ENCODE data around the gene SPOCD1.

- TF ChIP-seq FOXM1 (IDR thresholded peaks at IDR 0.05; ENCODE audit: borderline replicate concordance, low read depth) (no peak), REST (IDR thresholded peaks at IDR 0.05; ENCODE audit: low read depth) (no peak), ZBTB7A (IDR thresholded peaks at IDR 0.05; ENCODE audit: low read depth) (no peak), EGR1 (IDR thresholded peaks at IDR 0.05) (no peak), YY1 (IDR thresholded peaks at IDR 0.05; ENCODE audit: low read depth) (no peak)
Observed at GRCh38 chr1:31758823-31759222, 57.0 kb downstream of the SPOCD1 start.

Measured in Ishikawa (cell line).